ENCODE results near the gene AGBL4.

AGBL4 gene

DNA sequence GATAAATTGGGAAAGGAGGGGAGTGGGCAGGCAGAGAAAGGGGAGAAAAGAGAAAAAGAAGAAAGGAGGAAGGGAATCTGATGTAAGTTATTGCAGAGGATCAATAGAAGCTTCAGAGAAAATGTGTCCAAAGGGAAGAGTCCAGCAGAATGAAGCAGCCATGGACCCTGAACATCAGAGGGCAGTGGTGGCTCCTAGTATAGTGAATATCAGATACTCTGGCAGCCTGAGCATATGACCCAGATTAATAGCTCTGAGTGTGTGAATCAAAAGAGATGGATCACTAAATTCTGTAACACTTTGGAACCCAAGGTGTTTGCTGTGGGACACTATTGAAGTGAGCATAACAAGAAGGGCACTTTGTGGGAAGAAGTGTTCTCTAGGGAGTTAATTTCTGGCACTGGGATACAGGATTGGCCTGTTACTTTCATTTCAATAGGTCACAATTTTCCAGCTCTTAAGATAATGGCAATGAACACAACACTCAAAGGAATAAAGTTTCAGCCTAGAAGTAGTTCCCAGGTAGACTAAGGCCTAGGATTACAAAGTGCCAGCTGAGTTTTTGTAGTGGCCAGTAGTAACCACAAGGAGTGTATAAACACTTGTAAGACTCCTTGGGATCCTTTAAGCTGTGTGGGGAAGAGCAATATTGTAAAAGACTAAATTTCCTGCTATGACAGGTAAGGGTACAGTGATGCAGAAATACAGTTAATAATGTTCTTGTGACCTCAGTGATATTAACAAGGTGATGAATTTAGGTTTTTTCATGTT lies 1082.6 kb downstream of the AGBL4 start:
- no peaks in the 10 kb centered on the region for H3K27me3 ChIP-seq
- no peaks in the 10 kb centered on the region for H3K36me3 ChIP-seq
- intact Hi-C loops (cut with DNase I; ENCODE audit: low total_unique reads) = no loop called here
- no peak overlapping the region for H3K4me3 ChIP-seq
- H3K4me1 ChIP-seq = peaks cover 0 to 14% (median 3%) of the 10 kb centered on the region in 4 donors
- TF ChIP-seq, protein P1, sequence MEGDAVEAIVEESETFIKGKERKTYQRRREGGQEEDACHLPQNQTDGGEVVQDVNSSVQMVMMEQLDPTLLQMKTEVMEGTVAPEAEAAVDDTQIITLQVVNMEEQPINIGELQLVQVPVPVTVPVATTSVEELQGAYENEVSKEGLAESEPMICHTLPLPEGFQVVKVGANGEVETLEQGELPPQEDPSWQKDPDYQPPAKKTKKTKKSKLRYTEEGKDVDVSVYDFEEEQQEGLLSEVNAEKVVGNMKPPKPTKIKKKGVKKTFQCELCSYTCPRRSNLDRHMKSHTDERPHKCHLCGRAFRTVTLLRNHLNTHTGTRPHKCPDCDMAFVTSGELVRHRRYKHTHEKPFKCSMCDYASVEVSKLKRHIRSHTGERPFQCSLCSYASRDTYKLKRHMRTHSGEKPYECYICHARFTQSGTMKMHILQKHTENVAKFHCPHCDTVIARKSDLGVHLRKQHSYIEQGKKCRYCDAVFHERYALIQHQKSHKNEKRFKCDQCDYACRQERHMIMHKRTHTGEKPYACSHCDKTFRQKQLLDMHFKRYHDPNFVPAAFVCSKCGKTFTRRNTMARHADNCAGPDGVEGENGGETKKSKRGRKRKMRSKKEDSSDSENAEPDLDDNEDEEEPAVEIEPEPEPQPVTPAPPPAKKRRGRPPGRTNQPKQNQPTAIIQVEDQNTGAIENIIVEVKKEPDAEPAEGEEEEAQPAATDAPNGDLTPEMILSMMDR (IDR thresholded peaks at IDR 0.05) = no peak
- no peaks in the 10 kb centered on the region for H3K9me3 ChIP-seq
- no peak for DNase-seq
- no peak overlapping the region for H3K27ac ChIP-seq

DNA sequence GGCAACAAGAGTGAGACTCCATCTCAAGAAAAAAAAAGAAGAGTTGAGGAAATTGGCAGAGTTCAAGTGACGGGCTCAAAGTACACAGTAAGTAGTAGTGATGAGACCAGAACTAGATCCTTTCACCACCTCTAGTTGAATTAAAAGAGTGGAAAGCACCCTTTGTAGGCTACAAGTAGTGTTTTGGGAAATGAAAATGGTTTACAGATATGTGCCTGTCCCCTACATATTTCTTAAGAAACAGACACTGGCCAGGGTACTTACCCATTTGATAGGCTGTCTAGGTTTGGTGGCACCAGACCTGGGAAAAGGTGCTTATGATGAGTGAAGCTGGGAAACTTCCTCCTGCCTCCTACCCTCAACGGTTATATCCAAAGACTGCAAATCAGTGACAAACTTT lies 1083.4 kb downstream of the AGBL4 start:
- Histone ChIP-seq H3K9me3 (no peaks in the 10 kb centered on the region), H3K27me3 (no peaks in the 10 kb centered on the region), H3K36me3 (no peaks in the 10 kb centered on the region), H3K27ac (no peak overlapping the region), H3K4me1 (peaks cover 0 to 14% (median 3%) of the 10 kb centered on the region in 4 donors), H3K4me3 (no peak overlapping the region)
- TF ChIP-seq, protein P1 (IDR thresholded peaks at IDR 0.05) = no peak
- intact Hi-C loops (cut with DNase I; ENCODE audit: low total_unique reads) = no loop called here
- no peak for DNase-seq

DNA sequence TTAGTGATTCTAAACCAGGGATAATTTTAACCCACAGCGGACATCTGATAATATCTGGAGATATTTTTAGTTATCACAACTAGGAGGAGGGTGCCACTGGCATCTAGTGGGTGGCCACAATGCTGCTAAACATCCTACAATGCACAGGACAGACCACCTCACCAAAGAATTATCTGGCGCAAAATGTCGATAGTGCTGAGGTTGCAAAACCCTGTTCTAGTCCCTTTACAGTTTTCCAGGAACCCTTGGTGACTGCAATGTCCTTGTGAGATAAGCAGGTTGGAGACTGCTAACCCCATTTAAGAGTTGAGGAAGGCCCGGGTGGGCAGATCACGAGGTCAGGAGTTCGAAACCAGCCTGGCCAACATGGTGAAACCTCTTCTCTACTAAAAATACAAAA lies 1083.9 kb downstream of the AGBL4 start:
- H3K9me3 ChIP-seq = no peaks in the 10 kb centered on the region
- no peaks in the 10 kb centered on the region for H3K36me3 ChIP-seq
- TF ChIP-seq, protein P1 (IDR thresholded peaks at IDR 0.05) = no peak
- no peak for DNase-seq
- no peak overlapping the region for H3K27ac ChIP-seq
- intact Hi-C loops (cut with DNase I; ENCODE audit: low total_unique reads) = no loop called here
- no peak overlapping the region for H3K4me3 ChIP-seq
- peaks cover 0 to 14% (median 3%) of the 10 kb centered on the region in 4 donors for H3K4me1 ChIP-seq
- no peaks in the 10 kb centered on the region for H3K27me3 ChIP-seq

DNA sequence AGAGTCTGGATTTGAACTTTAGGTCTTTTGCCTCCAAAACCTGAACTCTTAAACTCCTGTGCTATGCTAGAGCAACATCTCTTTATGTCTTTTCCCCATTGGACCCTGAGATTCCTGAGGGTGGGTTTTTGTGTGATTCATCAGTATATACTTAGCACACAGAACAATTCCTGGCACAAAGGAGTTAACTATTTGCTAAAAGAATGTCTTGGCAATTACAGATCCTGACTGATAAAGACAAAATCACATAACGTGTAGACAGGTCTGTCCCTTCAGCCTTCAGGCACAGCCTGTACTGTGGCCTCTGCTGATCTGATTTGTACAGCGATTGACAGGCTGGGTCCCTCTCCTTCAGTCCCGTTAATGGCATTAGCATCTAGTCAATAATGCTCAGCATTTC lies 1084.7 kb downstream of the AGBL4 start:
- no peak for DNase-seq
- intact Hi-C loops (cut with DNase I; ENCODE audit: low total_unique reads) = no loop called here
- Histone ChIP-seq H3K27me3 (no peaks in the 10 kb centered on the region), H3K9me3 (no peaks in the 10 kb centered on the region), H3K4me1 (peaks cover 0 to 13% (median 3%) of the 10 kb centered on the region in 4 donors), H3K36me3 (no peaks in the 10 kb centered on the region), H3K27ac (no peak overlapping the region), H3K4me3 (no peak overlapping the region)
- TF ChIP-seq, protein P1 (IDR thresholded peaks at IDR 0.05) = no peak

DNA sequence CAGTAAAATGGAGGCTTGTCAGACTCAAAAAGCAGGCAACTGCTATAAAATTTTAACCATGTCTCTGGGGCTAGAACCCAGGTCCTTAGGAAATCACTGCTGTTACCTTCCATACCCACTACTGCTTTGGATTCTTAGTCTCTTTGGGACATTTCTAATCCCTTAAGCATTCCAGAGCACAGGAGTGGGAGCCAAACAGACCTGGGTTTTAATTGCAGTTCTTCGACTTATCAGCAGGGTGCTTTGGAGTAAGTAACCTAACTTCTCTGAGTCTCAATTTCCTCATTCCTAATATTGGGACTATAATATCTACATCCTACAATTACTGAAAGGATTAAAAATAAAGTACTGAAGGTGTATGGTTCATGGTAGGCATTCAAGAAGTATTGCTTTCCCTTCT lies 1086.0 kb downstream of the AGBL4 start:
- Histone ChIP-seq H3K4me3 (no peak overlapping the region), H3K36me3 (no peaks in the 10 kb centered on the region), H3K9me3 (no peaks in the 10 kb centered on the region), H3K27me3 (no peaks in the 10 kb centered on the region), H3K27ac (no peak overlapping the region), H3K4me1 (no peaks in the 10 kb centered on the region)
- TF ChIP-seq, protein P1 (IDR thresholded peaks at IDR 0.05) = no peak
- intact Hi-C loops (cut with DNase I; ENCODE audit: low total_unique reads) = no loop called here
- DNase-seq = no peak
